Heart left ventricle (tissue), 13 donors: ENCODE data around the gene ITM2C.

Experiments used
- POLR2A ChIP-seq, 2 donors: fragments of 450-650 bp; IDR thresholded peaks; one replicate each; pipeline ENCODE4 v1.6.1; 2017; ENCODE audit warnings: antibody characterized with exemption in 2 of 2, mild to moderate bottlenecking in 2 of 2, moderate library complexity in 2 of 2
- TF ChIP-seq, protein P1 (sequence below), 12 donors: fragments of 200-600 bp; sonication (generic) in 4 of 12; IDR thresholded peaks; one replicate each; pipeline versions ENCODE4 v1.5.0 to v1.8.0; 2018 to 2022; ENCODE audit warnings: antibody characterized with exemption in 12 of 12, mild to moderate bottlenecking in 5 of 12
- donor health status: ischemic (EF 13 %, LVEDD 7.1; RV severe dilation, severe dysfunction).
- donor health status: DM: no; HTN: yes; CAD: no.
- donor health status: DM: no; HTN: no; CAD: no.
- donor health status: ischemic (EF 25% LVEDD 6.9; RV normal size, moderate dysfunction).
- donor health status: ischemic (EF 25% LVEDD 5.7; RV mildly dilated, moderate dysfunction).
- donor health status: ischemic (EF 35%, LVEDD 5.7; RV mildly dilated, moderate dysfunction).
- donor health status: nonischemic (EF 11% LVEDD 7.7; RV severe dilation, severe dysfunction).
- donor health status: DM: yes; HTN: yes; CAD: no.
- donor health status: PGD.
- donor health status: ischemic (EF 29% LVEDD 5.4; RV normal size, mild dysfunction).
- donor health status: nonischemic (EF 23%, LVEDD 6.1; RV moderate dilation, normal function).

DNA sequence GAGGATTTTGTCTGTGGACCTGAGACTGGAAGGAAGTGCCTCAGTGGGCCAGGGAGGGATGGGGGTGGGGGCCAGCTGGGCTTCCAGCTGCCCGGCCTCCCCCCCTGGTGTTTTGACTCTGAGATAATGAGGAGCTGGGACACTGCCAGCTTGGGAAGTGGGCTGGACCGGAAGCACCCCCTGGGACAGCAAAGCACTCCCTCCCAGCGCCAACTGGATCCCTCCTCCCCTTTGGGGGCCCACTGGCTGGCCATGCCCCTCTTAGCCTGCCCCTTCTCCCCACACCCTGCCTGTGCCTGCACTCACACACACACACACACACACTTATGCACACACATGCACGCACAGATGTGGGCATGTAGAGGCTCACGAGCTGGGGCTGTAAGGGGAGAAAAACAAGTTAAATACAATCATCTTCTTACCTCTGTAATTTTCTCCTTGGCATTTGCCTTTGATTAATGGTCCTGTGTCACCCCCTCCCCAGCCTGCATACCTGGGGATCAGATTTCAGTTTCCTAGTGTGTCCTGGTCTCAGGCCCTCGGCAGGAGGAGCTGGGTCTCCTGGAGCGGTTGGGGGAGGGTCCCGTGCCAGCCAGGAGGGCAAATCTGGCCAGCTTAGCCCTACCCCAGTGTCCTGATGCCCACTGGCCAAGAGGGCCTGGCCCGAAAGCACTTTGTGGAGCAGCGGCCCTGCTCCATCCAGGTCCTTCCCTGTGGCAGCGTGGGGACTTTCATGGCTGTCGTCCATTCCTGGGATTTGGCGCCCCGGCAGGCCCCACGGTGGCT lies 3.6 kb downstream of the ITM2C start:
- no peak for TF ChIP-seq POLR2A (IDR thresholded peaks at IDR 0.05)
- TF ChIP-seq, protein P1, sequence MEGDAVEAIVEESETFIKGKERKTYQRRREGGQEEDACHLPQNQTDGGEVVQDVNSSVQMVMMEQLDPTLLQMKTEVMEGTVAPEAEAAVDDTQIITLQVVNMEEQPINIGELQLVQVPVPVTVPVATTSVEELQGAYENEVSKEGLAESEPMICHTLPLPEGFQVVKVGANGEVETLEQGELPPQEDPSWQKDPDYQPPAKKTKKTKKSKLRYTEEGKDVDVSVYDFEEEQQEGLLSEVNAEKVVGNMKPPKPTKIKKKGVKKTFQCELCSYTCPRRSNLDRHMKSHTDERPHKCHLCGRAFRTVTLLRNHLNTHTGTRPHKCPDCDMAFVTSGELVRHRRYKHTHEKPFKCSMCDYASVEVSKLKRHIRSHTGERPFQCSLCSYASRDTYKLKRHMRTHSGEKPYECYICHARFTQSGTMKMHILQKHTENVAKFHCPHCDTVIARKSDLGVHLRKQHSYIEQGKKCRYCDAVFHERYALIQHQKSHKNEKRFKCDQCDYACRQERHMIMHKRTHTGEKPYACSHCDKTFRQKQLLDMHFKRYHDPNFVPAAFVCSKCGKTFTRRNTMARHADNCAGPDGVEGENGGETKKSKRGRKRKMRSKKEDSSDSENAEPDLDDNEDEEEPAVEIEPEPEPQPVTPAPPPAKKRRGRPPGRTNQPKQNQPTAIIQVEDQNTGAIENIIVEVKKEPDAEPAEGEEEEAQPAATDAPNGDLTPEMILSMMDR (IDR thresholded peaks at IDR 0.05): no peak
